Stimulated activated naive CD4-positive, alpha-beta T cell (primary cell): Measurements from ENCODE around the gene FNBP1.
A peak's percentile ranks its signal among the peaks of the same experiment; 100 is the strongest.

ENCODE experiments used
- DNase-seq, 6 experiments: peaks; one replicate each; lab custom pipeline; 2025; lab: John Stamatoyannopoulos, UW

The FNBP1 gene

DNA sequence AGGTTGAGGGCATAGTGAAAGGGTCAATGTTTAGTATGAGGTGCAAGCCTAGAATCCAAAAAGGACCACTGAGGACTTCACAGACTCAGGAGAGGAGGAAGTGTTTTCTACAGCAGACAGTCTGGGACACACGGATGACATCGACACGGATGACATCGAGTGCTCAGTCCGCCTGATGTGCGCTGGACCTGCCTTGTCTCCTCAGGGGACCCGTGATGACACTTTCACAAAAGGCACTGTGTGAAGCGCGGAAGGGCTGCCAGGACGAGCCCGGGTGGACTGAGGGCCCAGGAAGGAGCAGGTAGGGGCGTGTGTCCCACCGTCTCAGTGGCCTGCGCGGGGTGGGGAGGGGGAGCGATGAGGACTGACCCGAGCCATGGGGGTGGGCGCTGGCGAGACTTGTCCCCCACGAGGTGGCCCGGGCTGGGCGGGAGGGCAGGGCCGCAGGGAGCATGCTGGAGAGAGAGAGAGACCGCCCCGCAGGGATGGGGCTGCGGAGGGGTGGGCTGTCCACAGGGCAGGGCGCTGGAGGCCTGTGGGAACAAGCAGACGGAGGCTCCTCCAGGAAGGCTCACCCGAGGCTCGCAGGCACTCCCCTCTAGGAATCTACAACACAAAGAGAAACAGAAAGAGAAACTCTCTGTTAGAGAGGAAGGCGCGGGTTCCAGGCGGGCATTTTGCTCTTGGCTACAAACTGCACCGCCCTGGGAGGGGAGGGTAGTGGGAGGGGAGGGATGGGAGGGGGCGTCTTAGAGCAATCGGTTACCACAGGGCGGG, 152.9 kb downstream of the FNBP1 start:
- peak; percentile 40 to 67 (median 52) for DNase-seq

DNA sequence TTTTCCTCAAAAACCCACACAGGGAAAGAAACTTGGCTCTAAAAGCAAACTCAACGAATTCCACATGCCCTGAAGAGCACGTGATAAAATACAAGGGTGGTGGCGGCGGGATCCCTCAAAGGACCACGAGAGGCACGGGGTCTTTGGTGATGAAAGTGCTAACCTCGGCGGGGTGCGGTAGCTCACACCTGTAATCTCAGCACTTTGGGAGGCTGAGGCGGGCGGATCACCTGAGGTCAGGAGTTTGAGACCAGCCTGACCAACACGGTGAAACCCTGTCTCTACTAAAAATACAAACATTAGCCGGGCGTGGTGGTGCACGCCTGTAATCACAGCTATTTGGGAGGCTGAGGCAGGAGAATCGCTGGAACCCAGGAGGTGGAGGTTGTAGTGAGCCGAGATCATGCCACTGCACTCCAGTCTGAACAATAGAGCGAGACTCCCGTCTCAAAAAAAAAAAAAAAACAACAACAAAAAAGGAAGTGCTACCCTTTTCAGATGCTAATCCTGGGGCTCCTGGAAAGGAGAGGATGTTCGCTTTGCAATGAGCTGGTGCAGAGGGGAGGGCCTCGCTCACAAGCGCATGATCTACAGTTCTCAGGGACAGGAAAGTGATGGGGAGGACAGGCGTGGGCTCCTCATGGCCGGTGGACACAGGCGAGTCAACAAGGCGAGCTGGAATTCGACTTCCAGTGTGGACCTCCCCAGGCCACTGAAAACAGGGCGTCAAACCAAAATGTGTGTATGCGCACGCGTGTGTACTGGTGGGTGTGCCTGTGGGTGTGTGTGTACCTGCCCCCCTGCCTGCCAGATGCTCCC, 153.7 kb downstream of the FNBP1 start:
- DNase-seq: peak in 5 of 6 experiments; percentile 39 to 59 (median 57)

DNA sequence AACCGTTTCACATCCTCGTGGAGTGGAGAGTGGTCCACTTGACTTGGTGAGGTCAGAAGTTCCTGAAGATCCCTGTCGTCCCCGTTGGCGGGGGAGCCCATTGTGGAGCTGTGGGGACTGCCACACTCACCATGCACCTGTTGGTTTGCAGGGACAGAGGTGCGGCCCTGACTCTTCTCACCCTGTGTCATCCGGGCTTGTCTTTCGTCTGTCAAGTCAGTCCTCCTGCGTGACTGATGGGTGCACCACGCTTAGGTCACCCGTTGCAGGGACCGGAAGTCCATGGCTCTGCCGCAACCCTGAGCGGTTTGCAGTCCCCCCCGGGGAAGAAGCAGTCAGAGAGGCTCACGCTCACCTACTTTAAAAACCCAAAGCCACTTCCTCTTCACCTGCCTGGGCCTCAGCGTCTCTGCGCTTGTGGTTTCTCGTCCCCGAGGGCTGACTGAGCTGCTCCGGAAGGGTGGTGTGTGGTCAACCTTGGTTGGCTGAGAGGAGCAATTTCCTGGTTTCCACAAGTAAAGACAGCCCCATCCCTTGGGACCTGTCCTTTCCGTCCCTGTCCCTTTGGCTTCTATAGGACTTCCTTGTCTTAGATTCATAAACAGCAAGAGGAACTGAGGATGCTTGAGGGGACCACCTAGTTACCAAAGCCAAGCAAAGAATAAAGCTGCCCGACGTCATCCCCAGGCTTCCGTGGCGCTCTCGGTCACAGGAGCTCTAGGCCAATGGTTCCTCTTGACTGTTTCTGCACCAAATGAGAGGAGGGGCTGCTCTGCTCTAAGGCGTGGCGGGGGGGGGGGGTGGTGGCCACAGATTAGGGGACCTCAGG, 154.5 kb downstream of the FNBP1 start:
- DNase-seq: peak; percentile 76 to 97 (median 86)

DNA sequence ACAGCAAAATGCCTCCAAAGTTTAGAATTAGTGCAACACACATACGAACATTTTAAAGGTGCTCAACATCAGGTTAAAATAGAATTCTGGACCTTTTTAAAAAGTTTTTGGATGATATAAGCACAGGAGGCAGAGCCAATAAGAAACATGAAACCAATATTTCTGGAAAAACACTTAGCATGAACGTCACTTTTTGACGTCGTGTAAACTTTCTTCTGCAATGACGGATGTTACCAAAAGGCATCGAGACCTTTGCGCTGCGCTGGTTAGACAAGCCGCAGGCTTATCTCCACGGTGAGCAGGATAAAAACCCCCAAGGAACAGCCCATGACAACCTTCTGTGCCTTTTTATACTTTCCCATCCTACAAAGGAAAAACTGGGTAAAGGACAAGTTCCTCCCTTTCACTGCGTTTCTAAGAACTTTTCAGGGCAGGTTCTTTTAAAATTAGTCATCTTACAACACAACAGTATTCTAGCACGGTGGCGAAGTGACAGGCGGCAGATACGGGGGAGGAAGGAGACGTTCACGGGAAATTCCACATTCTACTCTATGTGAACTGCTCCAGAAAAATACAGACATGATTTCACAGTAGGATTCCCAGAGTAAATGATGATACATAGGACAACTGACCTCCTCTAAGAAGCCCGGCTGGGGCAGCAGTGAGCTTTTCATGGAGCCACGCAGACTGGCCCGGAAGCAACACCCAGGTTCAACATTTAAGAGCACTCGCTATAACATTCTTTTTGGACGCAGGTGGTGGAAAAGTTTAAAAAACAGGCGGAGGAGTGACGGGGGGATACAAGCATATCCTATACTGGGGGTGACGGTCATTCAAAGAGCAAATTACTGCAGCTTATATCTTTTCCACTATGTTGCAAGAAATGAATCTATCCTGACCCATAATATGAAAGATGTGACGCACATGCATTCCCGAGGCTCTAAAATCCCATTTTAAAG, 155.4 kb downstream of the FNBP1 start:
- peak; percentile 58 to 90 (median 84) for DNase-seq

DNA sequence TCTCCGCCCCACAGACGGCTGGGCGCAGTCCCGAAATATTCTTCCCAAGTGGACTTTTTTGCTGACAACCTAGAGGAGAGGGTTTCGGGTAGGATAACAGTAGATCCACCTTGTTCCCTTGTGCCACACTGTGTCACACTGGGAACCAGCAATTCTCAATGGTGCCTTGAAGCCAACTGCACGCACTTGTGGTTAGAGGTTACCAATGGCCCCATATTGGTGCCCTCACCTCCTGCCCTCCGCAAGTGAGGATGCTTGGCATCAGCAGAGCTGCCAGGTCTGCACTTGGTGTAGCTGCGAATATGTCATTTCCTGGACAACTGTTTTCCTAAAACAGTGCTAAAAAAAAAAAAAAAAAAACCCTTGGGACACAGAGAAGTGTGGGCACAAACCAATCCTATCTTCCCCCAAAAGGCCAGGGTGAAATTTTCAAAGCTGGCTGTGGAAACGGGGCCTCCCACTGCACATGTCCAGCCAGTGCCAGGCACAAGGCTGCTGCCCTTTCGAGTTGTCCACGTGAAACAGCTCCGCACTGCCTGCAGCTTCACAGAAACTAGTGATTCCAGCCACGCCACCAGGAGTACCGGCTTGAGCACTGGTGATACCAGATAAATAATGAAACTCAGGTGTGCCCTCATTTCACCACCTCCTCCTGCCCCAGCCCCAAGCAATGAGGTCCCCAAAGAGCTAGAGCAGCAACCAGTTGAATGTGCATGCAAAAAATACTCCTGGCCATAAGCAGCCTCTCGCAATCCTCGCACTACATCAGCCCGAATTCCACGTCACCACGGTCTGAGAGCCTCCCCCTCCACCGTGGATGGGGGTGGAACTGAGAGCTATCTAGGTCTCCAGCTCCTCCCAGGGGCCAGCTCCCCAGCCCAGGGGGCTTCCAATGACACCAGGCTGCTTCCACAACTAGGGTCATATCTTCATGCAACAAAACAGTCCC, 156.5 kb downstream of the FNBP1 start:
- peak; percentile 64 to 88 (median 74) for DNase-seq

DNA sequence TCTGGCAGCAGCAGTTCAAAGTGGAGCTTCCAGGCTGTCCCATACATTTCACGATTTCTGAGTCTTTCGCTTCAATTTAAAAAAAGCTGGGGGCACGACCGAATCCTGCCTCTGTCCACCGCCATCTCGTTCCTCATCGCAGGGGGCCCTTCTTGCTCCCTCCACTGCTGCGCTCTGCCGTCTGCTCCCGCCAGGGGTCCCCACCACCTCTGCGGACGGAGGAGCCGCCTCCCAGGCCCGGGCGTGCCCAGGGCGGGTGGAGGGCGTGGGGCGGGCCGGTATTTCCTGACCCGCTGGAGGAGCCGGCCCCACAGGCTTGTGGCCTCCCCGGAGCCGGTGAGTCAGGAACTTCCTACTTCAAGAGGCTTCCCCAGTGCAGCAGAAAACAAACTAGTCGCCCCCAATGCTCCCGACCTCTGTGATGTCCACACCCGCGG, 157.3 kb downstream of the FNBP1 start:
- peak; percentile 63 to 80 (median 74) for DNase-seq

DNA sequence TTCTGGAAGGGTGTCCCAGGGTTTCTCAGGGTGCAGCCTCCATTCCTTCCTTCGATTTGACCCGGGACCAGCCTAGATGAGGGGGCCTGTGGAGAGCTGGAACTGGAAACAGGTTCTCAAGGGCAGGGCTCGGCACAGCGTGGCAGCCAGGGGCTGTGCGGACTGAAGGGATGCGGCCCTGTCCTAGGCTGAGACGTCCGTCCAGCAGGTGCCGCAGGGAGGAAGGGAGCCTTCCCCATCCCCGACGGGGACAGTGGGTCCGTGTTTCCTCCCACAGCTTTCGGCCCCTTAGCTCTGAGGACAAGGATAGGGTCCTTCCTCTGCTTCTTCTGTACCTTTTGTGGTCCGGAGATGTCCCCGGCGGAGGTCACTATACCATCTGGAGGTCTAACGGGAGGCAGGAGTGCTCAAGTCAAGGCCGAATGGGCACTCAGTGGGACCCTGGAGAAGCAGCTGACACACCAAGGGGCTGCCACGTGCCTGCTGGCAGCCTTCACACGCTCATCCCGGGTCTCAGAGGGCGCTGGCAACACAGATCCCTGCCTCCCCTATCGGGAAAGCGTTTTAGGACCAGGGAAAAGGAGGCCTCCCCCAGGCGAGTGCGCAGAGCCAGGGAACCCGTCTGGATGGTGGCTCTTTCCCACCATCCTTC, 157.8 kb downstream of the FNBP1 start:
- DNase-seq: peak in 3 of 6 experiments; percentile 38 to 71 (median 59)

DNA sequence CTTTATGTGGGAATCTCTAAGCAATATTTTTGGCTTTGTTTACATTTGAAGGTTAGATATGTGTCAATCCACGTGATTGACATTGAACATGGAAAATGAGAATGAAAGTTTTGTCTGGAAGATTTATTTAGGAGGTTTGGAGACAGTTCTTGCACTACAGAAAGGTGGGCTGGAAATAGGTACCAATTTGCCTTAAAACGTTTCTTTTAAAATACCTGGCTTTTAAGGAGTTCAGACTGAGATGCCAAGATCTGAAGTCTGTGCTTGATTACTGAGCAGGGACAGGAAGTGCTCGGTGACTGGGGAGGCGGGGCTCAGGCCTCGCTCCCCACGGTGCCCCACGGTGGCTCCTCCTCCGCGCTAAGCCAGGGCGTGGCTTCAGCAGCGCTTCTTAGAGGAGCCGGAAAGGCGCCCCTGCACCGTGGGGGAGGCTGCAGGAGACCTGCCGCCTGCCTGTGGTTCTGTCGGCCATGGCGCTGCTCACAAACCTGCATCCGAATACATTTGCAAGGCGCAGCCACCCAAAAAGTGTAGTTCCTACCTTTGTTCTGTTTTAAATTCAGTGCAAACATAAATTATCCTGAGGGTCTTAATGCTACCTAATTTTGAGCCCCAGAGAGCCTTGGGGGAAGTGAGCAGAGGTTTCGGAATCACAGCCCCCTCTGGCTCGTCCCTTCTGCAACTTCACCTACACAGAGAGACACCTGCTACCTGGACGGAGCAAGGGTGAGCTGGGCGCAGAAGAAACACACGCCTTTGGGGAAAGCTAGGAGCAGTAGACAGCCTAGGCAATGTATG, 158.6 kb downstream of the FNBP1 start:
- DNase-seq: peak; percentile 86 to 95 (median 94)

DNA sequence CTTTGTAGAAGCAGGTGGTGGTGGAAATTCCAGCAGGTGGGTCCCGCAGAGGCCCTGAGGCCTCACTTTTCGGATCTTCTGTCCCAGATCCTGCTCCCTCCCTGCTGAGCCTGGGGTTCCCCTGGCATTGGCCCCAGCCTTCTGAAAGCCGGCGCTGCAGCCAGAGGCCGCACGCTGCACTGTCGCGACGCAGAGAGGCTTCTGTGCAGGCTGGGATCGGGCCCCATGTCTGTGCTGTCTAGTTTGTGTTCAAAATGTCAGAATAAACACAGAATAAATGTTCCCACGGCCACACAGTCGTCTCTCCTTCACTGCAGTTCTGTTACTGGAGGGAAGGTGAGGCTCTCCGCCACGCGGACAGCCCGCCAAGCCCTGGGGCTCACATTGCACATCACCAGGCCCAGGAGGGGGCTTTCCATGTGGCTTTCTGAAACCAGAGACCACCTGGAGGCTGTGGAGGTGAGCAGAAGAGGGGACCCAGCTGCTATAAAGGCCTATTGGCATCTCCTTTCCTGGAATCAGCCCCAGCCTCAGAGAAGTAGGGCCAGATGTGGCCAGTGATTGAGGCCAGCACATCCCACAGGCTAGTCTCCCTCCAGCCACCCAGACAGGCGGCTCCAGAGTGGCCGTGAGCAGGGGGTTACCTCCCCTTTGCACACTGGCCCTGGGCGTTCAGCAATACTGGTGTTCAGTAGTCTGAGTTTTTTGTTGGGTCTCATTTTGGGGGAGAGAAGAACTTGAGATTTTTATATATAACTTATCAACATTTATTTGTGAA, 161.3 kb downstream of the FNBP1 start:
- no peak for DNase-seq

DNA sequence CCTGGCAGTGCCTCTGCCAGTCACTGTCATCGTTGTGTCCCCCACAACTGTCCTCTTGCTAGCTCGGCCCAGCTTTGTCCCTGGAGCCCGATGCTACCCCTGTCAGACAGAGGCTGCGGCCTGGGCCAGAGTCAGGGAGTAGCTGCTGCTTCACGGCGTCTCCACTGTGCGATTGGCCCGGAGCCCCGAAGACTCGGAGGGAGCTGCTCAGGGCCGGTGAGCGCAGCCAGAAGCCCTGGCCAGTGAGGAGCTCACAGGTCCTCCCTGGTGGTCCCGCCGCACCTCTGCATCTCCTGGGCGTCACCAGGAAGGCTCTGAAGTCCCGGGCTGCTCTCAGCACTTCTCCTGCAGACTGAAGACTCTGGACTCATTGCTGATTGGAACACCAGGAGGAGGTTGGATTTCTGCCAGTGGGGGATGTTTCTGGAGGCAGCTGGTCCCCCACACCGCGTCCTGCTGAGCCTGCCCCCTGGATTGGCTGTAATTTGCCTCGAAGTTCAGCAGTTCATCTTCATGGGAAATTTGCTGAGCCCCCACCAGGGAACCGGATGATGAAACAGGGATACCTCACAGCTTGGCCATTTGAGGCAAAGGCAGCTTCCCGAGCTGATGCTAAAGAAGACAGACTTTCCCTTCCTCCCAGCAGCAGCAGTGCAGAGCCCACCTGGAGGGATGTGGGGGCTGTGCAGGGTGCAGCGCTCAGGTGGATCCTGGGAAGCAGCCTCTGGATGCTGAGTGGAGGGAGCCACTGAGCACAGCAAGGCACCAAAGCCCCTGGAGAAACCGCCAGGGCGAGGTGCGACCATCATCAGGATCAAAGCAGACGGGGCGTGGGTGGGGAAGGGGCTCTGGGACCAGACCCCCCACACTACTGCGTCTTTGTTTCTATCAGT, 162.1 kb downstream of the FNBP1 start:
- no peak for DNase-seq

DNA sequence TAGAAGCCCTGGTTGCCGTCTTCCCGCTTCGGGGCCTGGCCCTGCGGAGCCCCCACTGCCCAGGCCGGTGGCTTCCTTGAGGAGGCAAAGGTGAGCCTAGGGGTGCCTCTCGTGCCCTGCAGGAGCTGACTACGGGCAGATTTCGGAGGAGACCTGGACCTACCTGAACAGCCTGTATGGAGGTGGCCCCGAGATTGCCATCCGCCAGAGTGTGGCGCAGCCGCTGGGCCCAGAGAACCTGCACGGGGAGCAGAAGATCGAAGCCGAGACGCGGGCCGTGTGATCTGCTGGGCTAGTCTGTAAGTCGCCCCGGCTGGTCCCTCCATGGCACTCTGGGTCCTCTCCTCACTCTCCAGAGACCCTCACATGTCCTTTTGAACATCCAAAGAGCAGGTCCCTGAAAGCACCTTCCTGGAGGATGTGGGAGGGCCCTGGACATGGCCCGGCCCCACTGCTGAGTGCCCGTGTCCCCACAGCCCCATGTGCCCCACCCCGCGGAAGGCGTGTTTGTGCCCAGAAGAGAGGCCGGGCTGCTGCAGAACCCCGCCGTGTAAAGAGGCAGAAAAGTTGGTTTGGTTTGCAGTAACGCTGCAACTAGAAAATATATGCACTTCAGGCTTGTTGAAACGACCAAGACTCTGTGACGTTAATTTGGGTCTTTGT, 162.9 kb downstream of the FNBP1 start:
- no peak for DNase-seq

DNA sequence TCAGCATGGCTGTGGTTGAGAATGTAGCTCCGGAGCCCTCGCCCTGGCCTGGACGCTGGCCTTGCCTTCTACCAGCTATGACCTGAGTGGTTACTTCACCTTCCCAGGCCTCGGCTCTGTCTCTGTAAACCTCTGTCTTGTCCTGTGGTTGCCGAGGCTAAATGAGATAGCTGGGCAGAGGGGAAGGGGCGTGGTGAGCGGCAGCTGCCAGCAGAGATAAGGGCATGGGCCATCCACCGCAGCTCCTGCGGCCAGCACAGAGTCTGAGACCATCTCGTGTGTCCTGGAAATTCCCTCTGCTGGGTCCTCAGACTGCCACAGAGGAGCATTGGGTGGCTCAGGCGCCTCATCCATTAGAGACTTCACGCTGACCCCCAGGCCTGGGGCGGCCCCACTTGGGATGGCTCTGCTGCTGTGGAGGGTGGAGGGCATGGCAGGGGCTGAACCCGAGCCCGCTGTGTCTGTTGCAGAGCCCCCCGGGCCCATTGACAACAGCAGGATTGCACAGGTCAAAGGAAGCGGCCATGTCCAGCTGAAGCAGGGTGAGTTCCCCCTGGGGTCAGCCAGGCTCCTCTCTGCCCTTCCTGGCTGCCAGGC, 163.8 kb downstream of the FNBP1 start:
- no peak for DNase-seq

DNA sequence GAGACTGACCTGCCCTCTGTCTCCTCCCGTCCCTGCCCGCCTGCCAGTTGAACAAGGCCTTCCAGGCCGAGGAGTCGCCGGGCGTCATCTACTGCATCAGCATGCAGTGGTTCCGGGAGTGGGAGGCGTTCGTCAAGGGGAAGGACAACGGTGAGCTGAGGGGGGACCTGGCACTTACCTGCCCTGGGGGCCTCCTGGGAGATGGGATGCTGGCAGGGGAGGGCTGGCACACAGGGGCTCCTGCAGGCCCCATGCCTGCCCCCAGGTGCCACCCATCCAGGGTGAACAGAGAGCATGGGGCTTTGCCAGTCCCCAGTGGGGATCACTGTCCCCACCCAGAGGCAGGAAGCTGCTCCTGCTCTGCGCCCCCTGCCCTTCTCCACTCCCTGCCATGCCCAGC, 164.7 kb downstream of the FNBP1 start:
- DNase-seq: no peak

DNA sequence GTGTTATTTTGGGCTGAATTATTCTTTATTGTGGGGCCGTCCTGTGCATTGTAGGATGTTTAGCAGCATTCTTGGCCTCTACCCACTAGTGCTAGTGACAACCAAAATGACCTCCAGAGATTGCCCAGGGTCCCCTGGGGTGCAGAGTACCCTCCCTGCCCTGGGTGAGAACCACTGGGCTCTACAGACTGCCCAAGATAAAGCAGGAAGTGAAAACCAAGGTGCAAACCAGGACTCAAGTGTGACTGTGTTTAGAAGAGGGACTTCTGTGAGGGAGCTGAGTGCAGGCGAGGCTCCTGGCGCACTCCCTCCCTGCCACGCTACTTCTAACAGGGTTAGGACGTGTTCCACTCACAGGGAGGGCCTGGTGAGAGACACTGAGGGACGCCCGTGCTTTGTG, 166.2 kb downstream of the FNBP1 start:
- no peak for DNase-seq

DNA sequence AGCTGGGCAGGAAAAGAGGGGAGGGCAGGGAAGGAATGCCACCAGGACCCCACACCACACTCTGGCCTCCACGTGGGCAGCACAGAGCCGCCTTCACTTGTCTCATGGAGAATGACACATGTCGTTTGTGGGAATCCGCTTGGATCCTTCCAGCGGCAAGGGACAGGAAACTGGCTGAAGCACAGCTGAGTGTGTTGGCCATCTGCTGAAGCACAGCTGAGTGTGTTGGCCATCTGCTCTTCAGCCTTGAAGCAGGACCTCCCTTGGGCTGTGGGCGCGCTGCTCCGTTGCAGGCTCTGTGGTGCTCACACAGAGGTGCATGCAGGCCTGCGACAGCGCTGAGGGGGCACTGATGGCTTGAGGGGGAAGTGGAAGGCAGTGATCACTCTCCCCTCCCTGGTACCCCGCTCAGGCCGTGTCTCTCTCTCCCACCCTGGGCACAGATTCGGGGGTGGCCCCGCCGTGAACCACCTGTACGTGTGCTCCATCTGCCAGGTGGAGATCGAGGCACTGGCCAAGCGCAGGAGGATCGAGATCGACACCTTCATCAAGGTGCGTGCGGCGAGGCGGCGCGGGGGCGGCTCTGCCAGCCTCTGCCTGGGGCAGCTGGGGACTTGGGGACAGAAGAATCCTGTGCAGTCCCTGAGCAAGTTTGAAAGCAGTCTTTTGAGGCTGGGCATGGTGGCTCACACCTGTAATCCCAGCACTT, 167.1 kb downstream of the FNBP1 start:
- DNase-seq: no peak
